SK-N-SH (cell line): ENCODE data around the gene KIF1A.

Source experiments
- EZH2phosphoT487 ChIP-seq: fragments of 200-600 bp; sonication (generic); IDR thresholded peaks from 2 replicates; pipeline ENCODE4 v1.6.1; 2017; ENCODE audit warnings: low read depth, mixed run types, mild to moderate bottlenecking, antibody characterized with exemption, moderate library complexity, borderline replicate concordance
- TF ChIP-seq, protein P1 (sequence below): IDR thresholded peaks from 2 replicates; pipeline ENCODE4 v1.6.1; 2012; ENCODE audit warnings: mild to moderate bottlenecking, low read depth, low read length, moderate library complexity

DNA sequence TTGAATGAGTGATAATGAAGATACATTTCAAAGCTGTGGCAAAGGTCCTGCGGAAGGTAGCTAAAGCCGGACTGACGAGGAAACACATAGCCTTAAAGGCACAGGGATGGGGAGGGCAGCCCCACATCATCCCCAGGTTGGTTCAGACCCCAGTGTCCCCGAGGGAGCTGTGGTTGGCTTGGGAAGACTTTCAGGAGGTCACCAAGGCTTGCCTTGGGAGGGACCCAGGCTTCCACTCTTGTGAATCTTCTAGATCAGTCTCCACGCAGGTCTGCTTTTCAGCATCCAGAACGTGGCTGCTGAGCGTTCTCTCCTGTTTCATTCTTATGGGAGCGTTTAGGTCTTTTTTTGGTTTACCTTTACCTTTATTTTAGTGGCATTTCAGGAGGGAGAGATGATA is 16.8 kb downstream of the KIF1A start:
- TF ChIP-seq, protein P1, sequence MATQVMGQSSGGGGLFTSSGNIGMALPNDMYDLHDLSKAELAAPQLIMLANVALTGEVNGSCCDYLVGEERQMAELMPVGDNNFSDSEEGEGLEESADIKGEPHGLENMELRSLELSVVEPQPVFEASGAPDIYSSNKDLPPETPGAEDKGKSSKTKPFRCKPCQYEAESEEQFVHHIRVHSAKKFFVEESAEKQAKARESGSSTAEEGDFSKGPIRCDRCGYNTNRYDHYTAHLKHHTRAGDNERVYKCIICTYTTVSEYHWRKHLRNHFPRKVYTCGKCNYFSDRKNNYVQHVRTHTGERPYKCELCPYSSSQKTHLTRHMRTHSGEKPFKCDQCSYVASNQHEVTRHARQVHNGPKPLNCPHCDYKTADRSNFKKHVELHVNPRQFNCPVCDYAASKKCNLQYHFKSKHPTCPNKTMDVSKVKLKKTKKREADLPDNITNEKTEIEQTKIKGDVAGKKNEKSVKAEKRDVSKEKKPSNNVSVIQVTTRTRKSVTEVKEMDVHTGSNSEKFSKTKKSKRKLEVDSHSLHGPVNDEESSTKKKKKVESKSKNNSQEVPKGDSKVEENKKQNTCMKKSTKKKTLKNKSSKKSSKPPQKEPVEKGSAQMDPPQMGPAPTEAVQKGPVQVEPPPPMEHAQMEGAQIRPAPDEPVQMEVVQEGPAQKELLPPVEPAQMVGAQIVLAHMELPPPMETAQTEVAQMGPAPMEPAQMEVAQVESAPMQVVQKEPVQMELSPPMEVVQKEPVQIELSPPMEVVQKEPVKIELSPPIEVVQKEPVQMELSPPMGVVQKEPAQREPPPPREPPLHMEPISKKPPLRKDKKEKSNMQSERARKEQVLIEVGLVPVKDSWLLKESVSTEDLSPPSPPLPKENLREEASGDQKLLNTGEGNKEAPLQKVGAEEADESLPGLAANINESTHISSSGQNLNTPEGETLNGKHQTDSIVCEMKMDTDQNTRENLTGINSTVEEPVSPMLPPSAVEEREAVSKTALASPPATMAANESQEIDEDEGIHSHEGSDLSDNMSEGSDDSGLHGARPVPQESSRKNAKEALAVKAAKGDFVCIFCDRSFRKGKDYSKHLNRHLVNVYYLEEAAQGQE, result no peak
- no peak for TF ChIP-seq EZH2phosphoT487
